NCI-H345 treated with DMSO at 0.1 percent for 48 hours (cell line): ENCODE data around the gene ZNF639.
A peak's percentile ranks its signal among the peaks of the same experiment; 100 is the strongest.
"Not testable (repeated sequence)": the region's sequence is repeated elsewhere in the genome, so short reads cannot be mapped to it uniquely, and the experiment has no call there.

Experiments used
- DNase-seq: peaks from one replicate; lab custom pipeline; 2025; ENCODE audit not compliant: unreplicated experiment; lab: John Stamatoyannopoulos, UW

ZNF639 gene

GRCh38 chr3:179322286-179323196 is at the start of gene ZNF639:
TSS of gene ZNF639 (plus strand) at chr3:179323031. CDS start at chr3:179328294, 5,263 bp downstream.
- DNase-seq, result peak; percentile 91

GRCh38 chr3:179274434-179274833 is 48.4 kb upstream of the ZNF639 start:
- not testable (repeated sequence) for DNase-seq

- DNase-seq, result no peak
These were observed 46.8 kb upstream of the ZNF639 start for GRCh38 chr3:179276001-179276400.

GRCh38 chr3:179276743-179277142 is 46.1 kb upstream of the ZNF639 start:
- no peak for DNase-seq

GRCh38 chr3:179278151-179278550 is 44.7 kb upstream of the ZNF639 start:
- DNase-seq, result no peak

- DNase-seq, result no peak
These were observed 43.7 kb upstream of the ZNF639 start for GRCh38 chr3:179278932-179279693.

- no peak for DNase-seq
These were observed 43.0 kb upstream of the ZNF639 start for GRCh38 chr3:179279837-179280236.

- DNase-seq, result no peak
These were observed 41.0 kb upstream of the ZNF639 start for GRCh38 chr3:179281825-179282224.

GRCh38 chr3:179286331-179286730 is 36.5 kb upstream of the ZNF639 start:
- DNase-seq, result no peak

- no peak for DNase-seq
These were observed 34.0 kb upstream of the ZNF639 start for GRCh38 chr3:179288845-179289244.

- DNase-seq, result no peak
These were observed 33.5 kb upstream of the ZNF639 start for GRCh38 chr3:179289295-179289694.

GRCh38 chr3:179292450-179292849 is 30.4 kb upstream of the ZNF639 start:
- no peak for DNase-seq

GRCh38 chr3:179297971-179298725 is 24.7 kb upstream of the ZNF639 start:
- DNase-seq, result no peak

- DNase-seq, result no peak
These were observed 23.5 kb upstream of the ZNF639 start for GRCh38 chr3:179299316-179299715.

GRCh38 chr3:179299999-179300613 is 22.7 kb upstream of the ZNF639 start:
- DNase-seq, result no peak

- DNase-seq, result no peak
These were observed 21.2 kb upstream of the ZNF639 start for GRCh38 chr3:179301645-179302044.

- DNase-seq, result no peak
These were observed 20.7 kb upstream of the ZNF639 start for GRCh38 chr3:179302111-179302510.

- DNase-seq, result no peak
These were observed 18.2 kb upstream of the ZNF639 start for GRCh38 chr3:179304605-179305004.

- DNase-seq, result not testable (repeated sequence)
These were observed 15.5 kb upstream of the ZNF639 start for GRCh38 chr3:179307362-179307761.

- no peak for DNase-seq
These were observed 14.8 kb upstream of the ZNF639 start for GRCh38 chr3:179308001-179308400.
